Activated naive CD4-positive, alpha-beta T cell treated with anti-CD3 and anti-CD28 coated beads, Interleukin-2, amount 10 ng/mL, durations not matched to agents 7 days and 5 days (primary cell): ENCODE data around the gene SGTB.

Experiments used
- CTCF ChIA-PET: fragments of 350-600 bp; sonication (Branson Sonifier 250); formaldehyde crosslinking; loops from one replicate; lab custom pipeline; 2021; ENCODE audit warnings: antibody characterized with exemption; lab: Charles Lee
- DNase-seq: peaks from one replicate; pipeline ENCODE4 v3.0.0-alpha.2; 2020
- H3K27ac Mint-ChIP-seq: one replicate; pipeline ENCODE4 v1.8.0; 2021; ENCODE audit warnings: mild to moderate bottlenecking, moderate library complexity, mixed read lengths
- H3K27me3 Mint-ChIP-seq: one replicate; pipeline ENCODE4 v1.8.0; 2021; ENCODE audit warnings: mild to moderate bottlenecking, mixed read lengths
- H3K36me3 Mint-ChIP-seq: one replicate; pipeline ENCODE4 v1.8.0; 2021; ENCODE audit warnings: mixed read lengths
- H3K4me1 Mint-ChIP-seq: one replicate; pipeline ENCODE4 v1.8.0; 2021; ENCODE audit warnings: mixed read lengths
- H3K4me3 Mint-ChIP-seq: one replicate; pipeline ENCODE4 v1.8.0; 2021; ENCODE audit warnings: mild to moderate bottlenecking, moderate library complexity, mixed read lengths
- H3K9me3 Mint-ChIP-seq: one replicate; pipeline ENCODE4 v1.8.0; 2021; ENCODE audit warnings: mixed read lengths

Gene SGTB

DNA sequence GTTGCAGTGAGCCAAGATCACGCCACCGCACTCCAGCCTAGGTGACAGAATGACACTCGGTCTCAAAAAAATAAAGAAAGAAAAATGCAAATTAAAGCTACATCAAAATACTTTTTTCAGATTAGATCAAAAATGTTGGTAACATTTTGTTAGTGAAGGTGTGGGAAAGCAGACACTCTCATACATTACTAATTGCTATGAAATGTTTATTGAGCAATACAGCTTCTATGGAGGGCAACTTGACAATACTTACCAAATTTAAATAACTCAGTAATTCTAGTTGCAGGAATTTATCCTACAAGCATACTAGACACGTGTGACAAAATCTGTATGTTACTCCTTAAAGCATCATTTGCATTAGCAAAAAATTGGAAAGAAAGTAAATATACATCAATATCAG, 101.9 kb downstream of the SGTB start:
- Mint-ChIP-seq H3K27me3 (no peaks in the 10 kb centered on the region), H3K9me3 (no peaks in the 10 kb centered on the region), H3K4me1 (peaks cover 19% of the 10 kb centered on the region), H3K4me3 (no peak overlapping the region), H3K27ac (no peak overlapping the region), H3K36me3 (peaks cover 6% of the 10 kb centered on the region)
- DNase-seq = no peak
- CTCF ChIA-PET = no interaction called here
